ENCODE measurements around the gene NCF2.

NCF2 gene

GRCh38 chr1:183552441-183552840 is 37.8 kb downstream of the NCF2 start:
- DNase-seq (ENCODE audit: low spot score) = no peak

GRCh38 chr1:183551924-183552323 is 38.3 kb downstream of the NCF2 start:
- DNase-seq (ENCODE audit: low spot score) = no peak

- DNase-seq (ENCODE audit: low spot score) = no peak
Measured at GRCh38 chr1:183550915-183551314, 39.3 kb downstream of the NCF2 start.

GRCh38 chr1:183548116-183548515 is 42.1 kb downstream of the NCF2 start:
- no peak for DNase-seq (ENCODE audit: low spot score)

- no peak for DNase-seq (ENCODE audit: low spot score)
Measured at GRCh38 chr1:183546427-183546826, 43.8 kb downstream of the NCF2 start.

- DNase-seq (ENCODE audit: low spot score) = no peak
Measured at GRCh38 chr1:183544598-183545297, 45.5 kb downstream of the NCF2 start.

GRCh38 chr1:183543619-183544204 is 46.5 kb downstream of the NCF2 start:
- DNase-seq (ENCODE audit: low spot score) = peak; percentile 49

GRCh38 chr1:183537405-183537804 is 52.9 kb downstream of the NCF2 start:
- DNase-seq (ENCODE audit: low spot score) = no peak

- no peak for DNase-seq (ENCODE audit: low spot score)
Measured at GRCh38 chr1:183533617-183534174, 56.6 kb downstream of the NCF2 start.

GRCh38 chr1:183528577-183528976 is 61.7 kb downstream of the NCF2 start:
- DNase-seq (ENCODE audit: low spot score) = no peak

- no peak for DNase-seq (ENCODE audit: low spot score)
Measured at GRCh38 chr1:183522104-183522503, 68.2 kb downstream of the NCF2 start.

- DNase-seq (ENCODE audit: low spot score) = no peak
Measured at GRCh38 chr1:183520379-183520778, 69.9 kb downstream of the NCF2 start.

- no peak for DNase-seq (ENCODE audit: low spot score)
Measured at GRCh38 chr1:183517401-183517800, 72.9 kb downstream of the NCF2 start.

- DNase-seq (ENCODE audit: low spot score) = no peak
Measured at GRCh38 chr1:183516725-183517124, 73.5 kb downstream of the NCF2 start.

GRCh38 chr1:183515002-183515689 is 75.1 kb downstream of the NCF2 start:
- no peak for DNase-seq (ENCODE audit: low spot score)

- DNase-seq (ENCODE audit: low spot score) = no peak
Measured at GRCh38 chr1:183514235-183514634, 76.0 kb downstream of the NCF2 start.

GRCh38 chr1:183512450-183512849 is 77.8 kb downstream of the NCF2 start:
- DNase-seq (ENCODE audit: low spot score) = no peak

- DNase-seq (ENCODE audit: low spot score) = no peak
Measured at GRCh38 chr1:183508694-183509093, 81.6 kb downstream of the NCF2 start.

- DNase-seq (ENCODE audit: low spot score) = no peak
Measured at GRCh38 chr1:183506561-183506960, 83.7 kb downstream of the NCF2 start.
